GM19438 (cell line): ENCODE results near the gene ADGRE2.
"Not testable (repeated sequence)": the region's sequence is repeated elsewhere in the genome, so short reads cannot be mapped to it uniquely, and the experiment has no call there.

Source experiments
- ATAC-seq: cut with Tn5 transposase; IDR thresholded peaks from one replicate; pipeline ENCODE4 v1.9.1; 2021; ENCODE audit warnings: low read depth; ENCODE audit not compliant: unreplicated experiment

Gene ADGRE2

DNA sequence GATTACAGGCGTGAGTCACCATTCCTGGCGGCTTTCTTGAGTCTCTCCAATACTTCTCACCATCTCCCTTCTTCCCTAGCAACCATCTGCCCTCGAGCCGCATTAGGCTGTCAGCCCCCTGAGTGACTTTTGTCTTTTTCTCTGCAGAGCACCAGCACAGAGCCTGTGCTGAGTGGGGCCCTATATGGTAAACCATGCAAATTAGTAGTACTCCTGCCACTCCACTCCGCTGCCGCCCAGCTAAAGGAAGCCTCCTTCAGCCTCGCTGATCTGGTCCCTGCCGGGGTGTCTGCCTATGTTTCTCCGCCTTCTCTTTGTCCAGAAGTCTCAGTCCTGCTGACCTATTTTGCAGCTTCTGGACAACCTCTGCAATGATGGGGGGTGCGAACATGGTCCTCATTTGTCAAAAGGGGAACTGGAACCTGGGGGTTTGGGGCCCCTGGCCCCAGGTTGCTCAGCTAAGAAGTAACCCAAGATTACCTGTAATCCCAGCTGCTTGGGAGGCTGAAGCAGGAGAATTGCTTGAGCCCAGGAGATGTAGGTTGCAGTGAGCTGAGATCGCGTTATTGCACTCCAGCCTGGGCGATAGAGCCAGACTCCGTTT lies 2.4 kb upstream of the ADGRE2 start:
- not testable (repeated sequence) for ATAC-seq

DNA sequence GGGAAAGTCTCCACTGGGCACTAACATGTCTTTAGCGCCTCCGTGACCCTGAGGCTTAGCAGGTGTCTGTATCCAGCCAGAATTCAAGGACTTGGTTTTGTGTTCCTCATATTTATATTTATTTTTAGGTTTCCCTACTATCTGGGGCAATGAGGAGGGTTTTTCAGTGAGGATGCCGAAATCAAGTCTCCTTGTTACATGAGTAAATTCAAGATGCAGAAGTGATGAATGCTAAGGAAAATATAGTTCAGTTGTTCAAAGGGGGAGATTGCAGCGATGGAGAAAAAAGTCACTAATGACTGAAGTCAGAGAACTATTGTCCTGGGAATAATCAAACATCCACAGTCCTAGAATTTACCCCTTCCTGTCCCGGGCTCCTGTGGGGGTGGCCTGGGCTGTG lies 791 bp upstream of the ADGRE2 start:
- ATAC-seq, result no peak

DNA sequence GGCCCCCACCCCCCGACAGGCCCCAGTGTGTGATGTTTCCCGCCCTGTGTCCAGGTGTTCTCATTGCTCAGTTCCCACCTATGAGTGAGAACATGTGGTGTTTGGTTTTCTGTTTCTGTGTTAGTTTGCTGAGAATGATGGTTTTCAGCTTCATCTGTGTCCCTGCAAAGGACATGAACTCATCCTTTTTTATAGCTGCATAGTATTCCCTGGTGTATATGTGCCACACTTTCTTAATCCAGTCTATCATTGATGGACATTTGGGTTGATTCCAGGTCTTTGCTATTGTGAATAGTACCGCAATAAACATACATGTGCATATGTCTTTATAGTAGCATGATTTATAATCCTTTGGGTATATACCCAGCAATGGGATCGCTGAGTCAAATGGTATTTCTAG lies 715 bp downstream of the ADGRE2 start:
- ATAC-seq, result not testable (repeated sequence)

DNA sequence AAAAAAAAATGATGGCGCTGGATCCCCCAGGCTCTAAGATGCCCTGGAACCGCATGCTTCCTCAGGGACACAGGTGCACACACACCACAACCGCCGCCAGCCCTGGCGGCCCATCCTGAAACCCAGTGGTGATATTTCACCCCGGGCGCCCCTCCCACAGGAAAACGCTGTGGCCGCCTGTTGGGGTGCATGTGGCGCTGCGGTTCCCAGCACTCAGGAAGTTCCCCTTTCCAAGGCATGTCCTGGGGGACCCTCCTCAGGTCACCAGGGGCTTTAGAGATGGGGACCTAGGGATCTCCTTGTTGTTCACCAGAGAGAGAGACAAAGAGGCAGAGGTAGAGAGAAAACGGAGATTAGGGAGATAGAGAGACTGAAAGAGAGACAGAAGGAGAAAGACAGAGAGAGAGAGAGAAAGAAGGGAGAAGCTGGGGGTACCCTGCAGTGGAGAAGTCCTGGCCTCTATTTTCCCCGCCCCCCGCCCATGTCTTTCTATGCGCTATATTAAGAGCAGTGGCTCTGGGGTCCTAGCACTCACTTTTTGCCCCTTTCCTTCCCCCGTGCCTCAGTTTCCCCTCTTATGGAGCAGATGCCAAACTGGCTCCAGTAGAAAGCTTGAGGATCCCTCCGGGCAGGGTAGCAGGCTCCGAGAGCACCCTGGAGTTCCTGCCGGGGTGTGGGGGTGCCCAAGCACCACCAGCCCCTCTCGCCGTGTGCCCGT lies 2.3 kb downstream of the ADGRE2 start:
- no peak for ATAC-seq

DNA sequence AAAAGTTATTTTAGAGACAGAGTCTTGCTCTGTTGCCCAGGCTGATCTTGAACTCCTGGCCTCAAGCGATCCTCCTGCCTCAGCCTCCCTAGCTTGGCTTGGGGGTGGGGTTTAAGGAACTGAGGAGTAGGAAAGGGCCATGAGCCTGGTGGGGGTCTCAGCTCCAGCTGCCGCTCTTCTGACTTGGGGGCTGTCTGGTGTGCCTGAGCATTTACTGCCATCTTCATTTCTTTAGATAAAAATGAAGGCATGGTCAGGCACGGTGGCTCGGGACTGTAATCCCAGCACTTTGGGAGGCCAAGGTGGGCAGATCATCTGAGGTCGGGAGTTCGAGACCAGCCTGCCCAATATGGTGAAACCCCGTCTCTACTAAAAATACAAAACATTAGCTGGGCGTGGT lies 3.0 kb downstream of the ADGRE2 start:
- not testable (repeated sequence) for ATAC-seq

DNA sequence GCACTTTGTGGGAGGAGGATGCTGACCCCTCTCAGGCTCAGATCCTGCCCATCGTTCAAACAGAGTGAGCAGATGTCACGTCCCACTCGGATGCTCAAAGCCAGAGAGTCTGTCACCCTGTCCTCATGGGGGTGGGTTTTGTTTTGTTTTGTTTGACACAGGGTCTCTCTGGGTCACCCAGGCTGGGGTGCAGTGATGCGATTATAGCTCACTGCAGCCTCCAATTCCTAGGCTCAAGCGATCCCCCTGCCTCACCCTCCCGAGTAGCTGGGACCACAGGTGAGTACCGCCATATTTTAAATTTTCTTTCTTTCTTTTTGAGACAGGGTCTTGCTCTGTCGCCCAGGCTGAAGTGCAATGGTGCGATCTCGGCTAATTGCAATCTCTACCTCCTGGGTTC lies 4.0 kb downstream of the ADGRE2 start:
- ATAC-seq, result no peak

DNA sequence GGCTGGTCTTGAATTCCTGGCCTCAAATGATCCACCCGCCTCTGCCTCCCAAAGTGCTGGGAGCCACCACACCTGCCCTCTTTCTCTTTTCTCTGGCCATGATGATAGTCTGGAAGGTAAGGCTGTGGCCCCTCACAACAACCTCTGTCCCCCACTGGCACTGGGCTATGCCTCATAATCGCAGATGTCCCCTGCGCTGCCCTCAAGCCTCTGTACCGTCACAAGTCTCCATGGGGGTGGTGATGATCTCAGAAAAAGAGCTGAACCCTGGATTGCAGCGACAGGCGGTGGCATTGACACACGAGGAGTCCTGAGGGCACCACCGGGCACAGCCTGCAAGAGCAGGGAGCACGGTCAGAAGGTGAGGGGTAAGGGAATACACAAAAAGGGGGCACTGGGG lies 4.6 kb downstream of the ADGRE2 start:
- not testable (repeated sequence) for ATAC-seq

DNA sequence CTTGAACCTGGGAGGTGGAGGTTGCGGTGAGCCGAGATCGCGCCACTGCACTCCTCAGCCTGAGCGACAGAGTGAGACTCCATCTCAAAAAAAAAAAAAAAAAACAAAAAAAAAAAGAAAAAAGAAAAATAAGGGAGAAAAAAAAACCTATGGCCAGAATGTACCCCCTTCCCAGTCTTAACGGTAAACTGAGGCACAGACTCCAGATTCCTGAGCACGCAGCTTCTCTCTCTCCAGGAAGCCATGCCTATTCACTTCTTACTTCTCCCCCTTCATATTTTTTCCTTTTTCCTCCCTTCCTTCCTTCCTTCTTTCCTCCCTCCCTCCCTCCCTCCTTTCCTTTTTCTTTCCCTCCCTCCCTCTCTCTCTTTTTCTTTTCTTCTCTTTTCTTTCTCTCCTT lies 5.4 kb downstream of the ADGRE2 start:
- no peak for ATAC-seq

DNA sequence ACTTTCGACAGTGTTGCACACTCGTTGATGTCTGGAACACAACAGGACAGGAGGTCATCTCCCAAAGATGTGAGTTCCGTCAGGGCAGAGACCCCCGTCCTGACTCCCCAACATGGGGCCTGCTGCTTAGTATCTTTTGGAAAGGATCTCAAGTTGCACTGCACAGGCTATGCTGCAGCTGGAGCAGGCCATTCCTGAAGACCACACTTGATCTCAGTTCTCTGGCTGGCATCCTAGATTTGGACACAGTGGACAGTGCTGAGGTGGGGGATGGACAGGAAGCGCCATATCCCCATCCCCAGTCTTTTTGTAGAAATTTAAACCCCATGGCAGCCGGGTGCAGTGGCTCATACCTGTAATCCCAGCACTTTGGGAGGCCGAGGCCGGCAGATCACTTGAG lies 5.9 kb downstream of the ADGRE2 start:
- no peak for ATAC-seq

DNA sequence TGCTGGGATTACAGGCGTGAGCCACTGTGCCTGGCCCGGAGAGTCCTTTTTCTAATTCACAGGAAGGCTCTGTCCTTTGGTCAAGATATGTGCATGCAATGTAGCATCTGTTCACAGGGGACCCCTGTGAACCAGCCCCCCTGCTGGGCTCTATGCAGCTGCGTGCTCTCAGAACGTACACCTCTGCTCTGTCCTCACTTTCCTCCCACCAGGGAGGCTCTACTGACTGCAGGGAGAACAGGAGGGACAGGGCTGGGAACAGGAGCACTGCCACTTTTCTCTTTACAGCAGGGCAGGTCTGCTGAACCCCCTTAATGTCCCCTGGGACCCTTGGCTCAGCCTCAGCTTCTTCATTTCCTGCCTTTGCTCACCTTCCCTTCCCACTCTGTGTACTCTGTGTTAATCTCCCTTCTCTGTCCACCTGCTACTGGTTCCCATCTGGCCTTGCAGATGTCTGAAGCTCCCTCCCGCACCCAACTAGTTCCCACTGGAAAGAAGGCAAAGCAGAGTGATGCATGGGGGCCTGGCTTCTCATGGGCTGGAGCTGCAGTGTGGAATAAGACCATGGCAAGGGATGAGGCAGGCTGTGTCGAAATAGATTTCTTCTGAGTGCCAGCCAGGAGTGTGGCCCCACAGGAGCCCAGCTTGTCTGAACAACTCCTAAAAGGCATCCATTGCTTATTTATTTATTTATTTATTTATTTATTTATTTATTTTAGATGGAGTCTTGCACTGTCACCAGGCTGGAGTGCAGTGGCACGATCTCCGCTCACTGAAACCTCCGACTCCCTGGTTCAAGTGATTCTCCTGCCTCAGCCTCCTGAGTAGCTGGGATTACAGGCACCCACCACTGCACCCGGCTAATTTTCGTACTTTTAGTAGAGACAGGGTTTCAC lies 7.2 kb downstream of the ADGRE2 start:
- no peak for ATAC-seq

DNA sequence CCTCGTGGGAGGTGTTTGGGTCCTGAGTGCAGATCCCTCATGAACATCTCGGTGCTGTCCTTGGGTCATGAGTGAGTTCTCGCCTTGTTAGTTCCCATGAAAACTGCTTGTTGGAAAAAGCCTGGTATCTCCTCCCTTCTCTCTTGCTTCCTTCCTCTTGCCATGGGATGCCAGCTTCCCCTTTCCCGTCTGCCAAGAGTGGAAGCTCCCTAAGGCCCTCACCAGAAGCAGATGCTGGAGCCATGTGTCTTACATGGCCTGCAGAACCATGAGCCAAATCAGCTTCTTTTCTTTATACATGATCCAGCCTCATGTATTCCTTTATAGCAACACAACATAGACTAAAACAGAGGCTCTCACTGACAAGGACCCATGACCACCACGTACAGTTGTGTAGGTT lies 8.2 kb downstream of the ADGRE2 start:
- no peak for ATAC-seq

DNA sequence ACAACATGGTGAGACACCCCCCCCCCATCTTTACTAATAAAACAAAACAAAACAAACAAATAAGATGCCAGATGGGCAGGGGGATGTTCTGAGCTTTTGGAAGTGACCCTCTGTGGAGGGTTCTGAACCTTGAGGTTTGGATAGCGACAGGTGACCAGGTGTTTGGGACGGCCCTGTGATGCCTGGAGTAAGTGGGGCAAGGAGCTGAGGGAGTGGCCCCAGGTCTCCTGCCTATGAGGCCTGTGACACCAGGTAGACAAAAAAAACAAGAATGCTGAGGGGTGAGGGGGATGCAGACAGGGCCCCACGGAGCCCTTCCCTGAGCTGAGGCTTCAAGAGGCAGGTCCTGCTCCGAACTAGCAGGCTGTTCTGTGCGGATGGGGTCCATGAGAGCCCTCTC lies 9.2 kb downstream of the ADGRE2 start:
- ATAC-seq, result no peak

DNA sequence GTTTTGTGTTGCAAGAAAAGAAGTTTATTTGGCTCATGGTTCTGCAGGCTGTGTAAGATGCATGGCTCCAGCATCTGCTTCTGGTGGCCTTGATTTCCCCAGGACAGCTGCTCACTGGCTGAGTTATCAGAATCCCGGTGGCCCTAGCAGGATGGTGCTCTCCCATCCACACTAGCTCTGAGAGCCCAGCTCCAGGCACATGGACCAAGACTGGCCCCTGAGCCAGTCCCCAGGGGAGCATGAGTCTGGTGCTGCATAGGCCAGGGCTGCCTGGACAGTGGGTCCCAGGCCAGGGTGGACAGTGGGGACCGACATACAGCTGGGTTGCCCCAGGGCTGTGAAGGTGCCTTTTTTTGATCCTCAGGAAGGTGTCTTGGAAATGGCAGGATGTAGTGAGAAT lies 10.4 kb downstream of the ADGRE2 start:
- no peak for ATAC-seq

DNA sequence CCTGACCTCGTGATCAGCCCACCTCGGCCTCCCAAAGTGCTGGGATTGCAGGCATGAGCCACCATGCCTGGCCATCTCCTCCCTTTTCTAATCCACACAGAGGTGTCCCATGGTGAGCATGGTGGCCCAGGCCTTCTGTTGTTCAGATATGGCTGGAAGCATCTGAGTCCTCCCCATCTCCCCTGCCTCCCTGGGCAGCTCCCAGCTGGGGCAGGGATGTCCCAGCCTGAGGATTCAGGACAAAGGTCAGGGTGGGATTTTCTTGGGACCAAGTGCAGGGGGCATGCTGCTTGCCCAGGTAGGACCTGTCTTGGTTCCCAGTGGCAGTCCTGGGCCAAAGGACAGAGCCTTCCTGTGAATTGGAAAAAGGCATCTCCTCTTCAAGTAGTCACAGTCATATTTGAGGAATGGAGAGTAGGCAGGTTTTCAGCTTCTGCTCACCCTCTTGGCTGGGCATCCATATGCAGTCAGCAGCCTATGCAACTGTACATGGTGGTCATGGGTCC lies 10.8 kb downstream of the ADGRE2 start:
- ATAC-seq, result no peak

DNA sequence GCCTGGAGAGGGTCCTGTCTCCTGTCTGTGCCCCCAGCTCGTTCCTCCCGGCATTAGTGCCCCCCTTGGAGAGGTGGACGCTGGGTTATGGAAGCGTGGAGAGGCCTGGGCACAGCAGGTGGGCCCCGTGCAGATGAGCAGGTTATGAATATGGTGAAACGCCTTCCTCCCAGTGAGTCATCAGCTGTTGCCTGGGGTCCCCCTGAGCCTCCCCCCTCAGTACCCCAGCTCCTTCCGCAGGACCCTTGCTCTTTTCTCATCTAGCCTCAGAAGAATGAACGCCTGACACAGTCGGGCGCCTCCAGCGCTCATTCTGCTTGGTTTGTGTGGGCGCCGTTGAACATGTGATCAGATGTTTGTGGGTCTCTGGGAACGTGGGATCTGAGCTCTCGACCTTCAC lies 12.5 kb downstream of the ADGRE2 start:
- ATAC-seq, result not testable (repeated sequence)

DNA sequence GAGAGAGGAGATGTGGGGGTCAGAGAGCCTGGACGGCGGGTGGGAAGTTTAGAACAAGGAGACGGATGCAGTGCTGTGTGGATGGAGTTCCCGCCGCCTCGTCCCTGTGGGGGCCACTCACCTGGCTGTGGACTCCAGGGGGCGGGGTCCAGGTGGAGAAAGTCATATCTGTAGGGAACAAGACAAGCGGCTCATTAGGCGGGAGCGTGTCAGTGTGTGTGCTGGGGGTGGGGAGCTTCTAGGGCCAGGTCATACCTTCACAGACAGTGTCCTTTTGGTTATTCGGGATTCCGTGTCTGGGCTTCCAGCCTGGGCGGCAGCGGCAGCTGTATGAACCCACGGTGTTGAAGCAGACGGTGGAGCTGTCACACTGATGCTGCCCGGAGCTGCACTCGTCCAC lies 13.0 kb downstream of the ADGRE2 start:
- not testable (repeated sequence) for ATAC-seq

DNA sequence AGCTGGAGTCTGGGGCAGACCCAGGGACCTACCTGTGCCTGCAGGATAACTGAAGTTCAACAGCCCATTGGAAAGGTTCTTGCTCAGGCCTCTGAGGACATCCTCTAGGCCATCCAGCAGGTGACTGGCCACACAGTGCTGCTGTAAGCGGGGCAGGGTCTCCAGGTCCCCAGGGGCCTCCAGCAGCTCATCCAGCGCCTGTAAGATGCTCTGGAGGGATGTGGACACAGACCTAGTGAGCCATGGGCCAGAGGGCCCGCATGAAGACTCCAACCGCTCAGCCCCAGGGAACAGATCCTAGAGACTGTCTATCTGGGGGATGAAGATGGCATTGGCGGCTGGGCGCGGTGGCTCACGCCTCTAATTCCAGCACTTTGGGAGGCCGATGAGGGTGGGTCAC lies 14.0 kb downstream of the ADGRE2 start:
- ATAC-seq, result no peak

DNA sequence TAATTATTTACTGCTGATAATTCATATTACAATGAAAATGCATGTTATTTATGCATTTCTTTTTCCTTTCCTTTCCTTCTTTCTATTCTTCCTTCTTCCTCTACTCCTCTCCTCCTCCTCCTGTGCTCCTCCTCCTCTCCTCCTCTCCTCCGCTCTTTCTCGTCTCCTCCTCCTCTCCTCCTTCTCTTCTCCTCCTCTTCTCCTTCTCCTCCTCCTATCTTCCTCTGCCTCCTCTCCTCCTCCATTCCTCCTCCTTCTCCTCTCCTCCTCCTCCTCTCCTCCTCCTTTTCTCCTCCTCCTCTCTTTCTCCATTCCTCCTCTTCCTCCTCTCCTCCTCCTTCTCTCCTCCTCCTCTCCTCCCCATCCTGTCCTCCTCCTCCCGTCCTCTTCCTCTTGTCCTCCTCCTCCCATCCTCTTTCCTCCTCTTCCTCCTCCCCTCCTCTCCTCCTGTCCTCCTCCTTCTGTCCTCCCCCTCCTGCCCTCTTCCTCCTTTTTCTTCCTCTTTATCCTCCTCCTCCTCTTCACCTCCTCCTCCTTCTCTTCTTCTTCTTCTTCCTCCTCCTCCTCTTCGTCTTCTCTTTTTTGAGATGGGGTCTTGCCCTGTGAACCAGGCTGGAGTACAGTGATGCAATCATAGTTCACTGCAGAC lies 14.7 kb downstream of the ADGRE2 start:
- no peak for ATAC-seq

DNA sequence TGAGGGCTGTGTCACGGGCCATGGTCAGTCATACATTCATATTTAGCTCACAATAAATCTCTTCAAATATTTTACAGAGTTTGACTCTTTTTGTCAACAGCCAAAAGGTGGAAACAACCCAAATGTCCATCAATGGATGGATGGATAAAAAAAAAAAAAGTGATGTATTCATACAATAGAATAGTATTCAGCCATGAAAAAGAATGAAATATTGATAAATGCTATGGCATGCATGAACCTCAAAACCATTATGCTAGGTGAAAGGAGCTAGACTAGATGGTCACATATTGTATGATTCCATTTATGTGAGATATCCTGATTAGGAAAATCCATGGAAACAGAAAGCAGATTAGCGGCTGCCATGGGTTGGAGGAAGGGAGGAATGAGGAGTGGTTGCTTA lies 16.2 kb downstream of the ADGRE2 start:
- ATAC-seq, result no peak

DNA sequence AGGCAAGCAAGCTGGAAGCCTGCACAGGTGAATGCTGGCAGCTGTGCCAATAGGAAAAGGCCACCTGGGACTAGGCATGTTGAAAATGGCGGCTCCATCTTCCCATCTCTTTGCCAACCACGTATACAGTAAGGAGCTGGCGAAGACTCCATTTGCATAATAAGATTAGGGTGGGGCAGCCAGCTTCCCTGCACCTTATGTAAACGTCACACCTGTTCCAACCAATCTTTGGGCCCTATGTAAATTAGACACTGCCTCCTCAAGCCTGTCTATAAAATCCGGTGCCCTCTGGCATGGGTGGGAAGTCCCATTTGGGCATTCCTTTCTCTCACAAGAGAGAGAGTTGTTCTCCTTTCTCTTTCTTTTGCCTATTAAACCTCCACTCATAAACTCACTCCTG lies 16.8 kb downstream of the ADGRE2 start:
- ATAC-seq, result no peak

DNA sequence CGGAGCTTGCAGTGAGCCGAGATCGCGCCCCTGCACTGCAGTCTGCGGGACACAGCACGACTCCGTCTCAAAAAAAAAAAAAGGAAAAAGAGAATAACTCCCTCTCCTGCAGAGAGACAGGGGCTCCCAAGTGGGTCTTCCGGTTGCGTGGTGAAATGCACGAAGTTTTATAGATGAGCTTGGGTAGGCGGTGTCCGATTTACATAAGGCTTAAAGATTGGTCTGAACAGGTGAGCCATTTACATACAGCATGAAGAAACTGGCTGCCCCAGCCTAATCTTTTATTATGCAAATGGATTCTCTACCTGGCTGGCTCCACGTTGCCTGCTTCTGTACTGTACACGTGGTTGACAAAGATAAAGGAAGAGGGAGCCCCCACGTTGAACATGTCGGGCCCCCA lies 19.5 kb downstream of the ADGRE2 start:
- ATAC-seq, result no peak
